HFF-Myc (cell line): ENCODE results near the gene DKK3.

Experiments
- DNase-seq: peaks from one replicate; pipeline ENCODE4 v3.0.0-alpha.2; 2011; ENCODE audit warnings: low read depth; ENCODE audit errors: extremely low read depth
- H3K4me3 ChIP-seq: replicated peaks from 2 replicates; pipeline ENCODE4 v1.5.1; 2011; ENCODE audit warnings: low read depth, mild to moderate bottlenecking, control low read depth, low read length
- CTCF ChIP-seq: IDR thresholded peaks from 2 replicates; pipeline ENCODE4 v1.5.1; 2012; ENCODE audit warnings: mild to moderate bottlenecking, low read depth, low read length, control low read depth; ENCODE audit errors: missing control alignments

The DKK3 gene

GRCh38 chr11:11929920-11930319 lies 78.5 kb downstream of the DKK3 start:
- H3K4me3 ChIP-seq = no peak overlapping the region
- no peak for DNase-seq
- TF ChIP-seq CTCF = no peak

GRCh38 chr11:11923828-11924227 lies 84.6 kb downstream of the DKK3 start:
- TF ChIP-seq CTCF = no peak
- H3K4me3 ChIP-seq = no peak overlapping the region
- DNase-seq = no peak

GRCh38 chr11:11916981-11917399 lies 91.4 kb downstream of the DKK3 start:
- no peak overlapping the region for H3K4me3 ChIP-seq
- DNase-seq = no peak
- no peak for TF ChIP-seq CTCF

- no peak for DNase-seq
- TF ChIP-seq CTCF = no peak
- no peak overlapping the region for H3K4me3 ChIP-seq
These were observed 92.8 kb downstream of the DKK3 start for GRCh38 chr11:11915625-11916024.

- no peak for DNase-seq
- TF ChIP-seq CTCF = no peak
These were observed 95.0 kb downstream of the DKK3 start for GRCh38 chr11:11913395-11913794.

More at GRCh38 chr11:11913395-11913794, 95.0 kb downstream of the DKK3 start:
- H3K4me3 ChIP-seq = no peak overlapping the region
